Measurements from ENCODE around the gene DPH2.

DPH2 gene

DNA sequence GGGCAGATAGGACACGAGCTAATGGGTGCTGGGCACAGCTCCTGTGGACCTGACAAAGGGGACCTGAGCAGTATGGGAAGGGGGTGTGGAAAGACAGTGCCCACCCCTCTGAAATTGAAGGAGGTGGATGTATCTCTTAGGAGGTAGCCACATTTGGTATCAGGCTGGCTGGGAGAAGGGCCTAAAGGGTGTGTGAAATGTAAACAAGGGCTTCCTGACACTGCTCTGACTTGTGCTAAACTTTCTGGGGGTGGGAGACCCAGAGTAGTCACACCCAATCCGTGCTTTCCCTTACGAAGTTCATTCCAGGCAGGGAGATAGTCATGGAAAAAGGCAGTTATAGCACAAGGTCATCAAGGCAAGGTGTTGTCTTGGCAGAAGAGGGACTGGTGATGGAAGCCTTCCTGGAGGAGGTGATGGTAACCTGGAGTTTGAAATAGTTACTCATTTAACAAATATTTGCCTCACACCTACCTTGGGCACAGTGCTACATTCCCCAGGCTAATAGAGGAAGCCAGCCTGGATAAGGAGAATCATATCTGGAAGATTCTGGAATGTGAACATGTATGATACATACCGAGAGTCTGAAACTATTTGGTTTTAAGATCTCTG, 16.3 kb downstream of the DPH2 start:
- DNase-seq = no peak

DNA sequence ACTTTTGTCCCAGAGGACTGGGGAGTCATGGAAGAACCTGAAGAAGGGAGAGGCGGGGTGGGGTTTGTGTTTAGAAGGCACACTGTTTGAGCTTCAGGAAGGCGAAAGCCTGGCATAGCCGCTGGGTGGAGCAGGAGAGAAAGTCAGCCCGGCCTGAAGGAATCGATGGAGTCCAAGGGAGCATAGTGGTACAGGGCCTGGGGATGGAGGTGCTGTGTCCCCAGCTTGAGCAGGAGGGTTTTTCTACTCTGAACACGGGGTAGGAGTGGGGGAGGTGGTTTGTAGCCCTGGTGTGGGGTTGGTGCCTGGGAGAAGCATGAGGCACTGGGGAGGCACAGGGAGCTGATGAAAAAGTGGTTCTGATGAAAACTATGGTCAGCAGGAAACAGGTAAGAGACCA, 16.9 kb downstream of the DPH2 start:
- no peak for DNase-seq

DNA sequence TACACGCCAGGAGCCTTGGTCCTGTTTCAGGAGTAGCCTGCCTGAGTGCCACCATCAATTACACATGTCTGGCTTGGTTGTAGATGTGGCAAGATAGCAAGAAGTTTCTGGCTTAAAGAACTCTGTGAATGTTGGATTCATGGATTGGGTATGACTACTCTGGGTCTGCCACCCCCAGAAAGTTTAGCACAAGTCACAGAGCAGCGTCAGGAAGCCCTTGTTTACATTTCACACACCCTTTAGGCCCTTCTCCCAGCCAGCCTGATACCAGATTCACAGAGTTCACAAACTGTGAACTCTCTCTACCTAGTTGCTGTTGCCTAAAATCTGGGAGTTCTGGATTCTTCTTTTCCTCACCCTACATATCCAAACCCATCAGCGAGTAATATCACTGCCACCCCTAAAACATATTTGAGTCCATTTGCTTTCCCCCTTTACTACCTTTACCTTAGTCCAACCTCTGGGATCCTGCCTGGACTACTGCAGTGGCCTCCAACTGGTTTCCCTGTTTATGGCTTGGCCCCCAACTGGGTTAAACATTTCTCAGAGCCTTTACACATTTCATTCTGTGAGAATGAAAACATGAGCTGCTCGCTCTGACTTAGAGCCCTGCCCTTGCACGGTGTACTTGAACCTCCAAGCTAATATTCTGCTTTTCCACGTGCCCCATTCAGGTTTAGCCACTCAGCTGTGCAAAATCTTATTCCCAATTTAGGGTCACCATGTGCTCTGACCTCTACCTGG, 17.5 kb downstream of the DPH2 start:
- no peak for DNase-seq

DNA sequence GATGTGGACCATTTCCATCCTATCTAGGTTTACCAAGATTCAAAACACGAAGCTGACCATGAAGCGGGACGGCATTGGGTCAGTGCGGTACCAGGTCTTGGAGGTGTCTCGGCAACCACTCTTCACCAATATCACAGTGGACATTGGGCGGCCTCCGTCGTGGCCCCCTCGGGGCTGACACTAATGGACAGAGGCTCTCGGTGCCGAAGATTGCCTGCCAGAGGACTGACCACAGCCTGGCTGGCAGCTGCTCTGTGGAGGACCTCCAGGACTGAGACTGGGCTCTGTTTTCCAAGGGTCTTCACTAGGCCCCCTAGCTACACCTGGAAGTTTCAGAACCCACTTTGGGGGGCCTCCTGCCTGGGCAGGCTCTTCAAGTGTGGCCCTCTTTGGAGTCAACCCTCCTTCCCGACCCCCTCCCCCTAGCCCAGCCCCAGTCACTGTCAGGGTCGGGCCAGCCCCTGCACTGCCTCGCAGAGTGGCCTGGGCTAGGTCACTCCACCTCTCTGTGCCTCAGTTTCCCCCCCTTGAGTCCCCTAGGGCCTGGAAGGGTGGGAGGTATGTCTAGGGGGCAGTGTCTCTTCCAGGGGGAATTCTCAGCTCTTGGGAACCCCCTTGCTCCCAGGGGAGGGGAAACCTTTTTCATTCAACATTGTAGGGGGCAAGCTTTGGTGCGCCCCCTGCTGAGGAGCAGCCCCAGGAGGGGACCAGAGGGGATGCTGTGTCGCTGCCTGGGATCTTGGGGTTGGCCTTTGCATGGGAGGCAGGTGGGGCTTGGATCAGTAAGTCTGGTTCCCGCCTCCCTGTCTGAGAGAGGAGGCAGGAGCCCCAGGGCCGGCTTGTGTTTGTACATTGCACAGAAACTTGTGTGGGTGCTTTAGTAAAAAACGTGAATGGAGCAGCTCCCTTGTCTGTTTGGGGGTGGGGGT, 20.7 kb downstream of the DPH2 start:
- DNase-seq = no peak

DNA sequence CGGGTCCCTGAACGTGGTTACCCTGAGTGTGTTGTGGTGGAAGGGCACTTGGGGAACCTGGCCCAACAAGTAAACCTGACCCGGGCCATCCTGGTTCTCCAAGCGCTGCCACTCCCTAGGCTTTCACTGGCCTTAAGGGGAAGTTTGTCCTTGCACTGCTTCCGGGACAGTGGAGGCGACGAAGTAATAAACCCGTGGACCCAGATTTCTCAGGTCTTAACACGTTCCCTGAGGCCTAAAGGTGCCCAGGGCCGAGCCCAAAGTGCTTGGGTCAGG, 21.3 kb downstream of the DPH2 start:
- no peak for DNase-seq

DNA sequence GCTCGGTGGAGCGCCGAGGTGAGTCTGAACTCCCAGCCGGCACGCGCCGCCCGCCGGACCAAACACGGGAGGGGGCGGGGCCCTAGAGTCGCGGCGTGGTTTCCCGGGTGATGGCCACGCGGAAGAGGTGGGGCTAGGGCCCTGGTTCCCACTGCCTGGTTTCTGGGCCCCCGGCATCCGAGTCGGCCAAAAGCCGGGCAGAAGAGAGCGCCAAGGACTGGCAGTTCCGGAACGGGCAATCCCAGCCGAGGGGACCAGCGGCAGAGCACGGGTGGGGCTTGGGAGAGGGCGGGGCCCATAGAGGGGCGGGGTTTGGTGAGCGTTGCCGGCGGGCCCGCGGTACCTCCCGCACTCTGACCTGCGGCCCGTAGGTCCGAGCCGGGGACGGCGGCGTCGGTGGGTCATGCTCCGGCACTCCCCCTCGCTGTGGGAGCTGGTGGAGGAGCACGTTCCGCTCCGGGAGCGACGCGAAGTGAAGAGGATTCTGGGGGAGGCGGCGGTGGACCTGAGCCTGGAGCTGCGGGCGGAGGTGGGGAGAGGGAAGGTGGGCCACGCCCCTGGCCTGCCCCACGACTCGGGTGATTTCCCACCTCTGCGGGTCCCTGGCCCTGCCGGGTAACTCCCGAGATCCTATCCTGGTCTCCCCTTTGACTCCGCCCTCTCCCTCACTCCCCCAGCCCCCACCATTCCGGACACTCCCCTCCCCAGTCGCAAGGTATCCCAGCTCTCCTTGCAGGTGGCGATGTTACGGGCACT, 21.8 kb downstream of the DPH2 start, which contains the start of gene CCDC24:
Gene CCDC24, plus strand, starts transcription at position 124 of the 756 bp plus-strand sequence. Its CDS starts 280 bp downstream, at position 404.
- peak; percentile 63 for DNase-seq

DNA sequence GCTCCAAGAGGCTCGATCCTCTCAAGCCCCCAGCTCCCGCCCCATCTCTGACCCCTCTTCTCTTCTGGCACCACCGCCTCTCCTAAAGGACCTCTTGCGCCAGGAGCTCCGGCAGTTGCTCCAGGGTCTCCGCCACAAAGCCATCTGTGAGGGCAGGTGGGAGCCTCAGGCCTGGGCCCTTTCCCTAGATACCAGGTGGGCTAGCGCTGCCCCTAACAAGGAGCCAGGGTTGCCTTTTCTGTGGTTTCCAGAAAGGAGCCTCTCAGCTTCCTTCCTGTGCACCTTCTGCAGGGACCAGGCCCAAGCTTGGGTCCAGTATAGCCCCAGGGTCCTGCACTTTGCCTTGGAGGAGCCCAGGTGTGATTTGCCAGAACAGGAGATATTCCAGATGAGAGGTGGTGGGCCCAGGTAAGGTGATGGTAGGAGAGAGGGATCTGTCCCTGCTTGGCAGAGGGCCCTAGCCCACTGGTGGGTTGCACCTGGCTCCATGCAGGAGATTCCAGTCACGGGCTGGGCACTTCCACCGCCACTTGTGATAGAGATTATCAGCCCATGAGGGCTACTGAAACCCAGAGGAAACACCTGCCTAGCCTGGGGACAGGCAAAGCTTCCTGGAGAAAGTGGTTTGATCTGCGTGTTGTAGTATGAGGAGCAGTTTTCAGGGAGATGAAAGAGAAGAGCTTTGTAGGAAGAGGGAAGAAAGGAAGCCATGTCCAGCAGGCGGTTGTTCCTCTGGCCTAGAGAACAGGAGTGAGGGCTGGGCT, 22.6 kb downstream of the DPH2 start:
- DNase-seq = no peak

DNA sequence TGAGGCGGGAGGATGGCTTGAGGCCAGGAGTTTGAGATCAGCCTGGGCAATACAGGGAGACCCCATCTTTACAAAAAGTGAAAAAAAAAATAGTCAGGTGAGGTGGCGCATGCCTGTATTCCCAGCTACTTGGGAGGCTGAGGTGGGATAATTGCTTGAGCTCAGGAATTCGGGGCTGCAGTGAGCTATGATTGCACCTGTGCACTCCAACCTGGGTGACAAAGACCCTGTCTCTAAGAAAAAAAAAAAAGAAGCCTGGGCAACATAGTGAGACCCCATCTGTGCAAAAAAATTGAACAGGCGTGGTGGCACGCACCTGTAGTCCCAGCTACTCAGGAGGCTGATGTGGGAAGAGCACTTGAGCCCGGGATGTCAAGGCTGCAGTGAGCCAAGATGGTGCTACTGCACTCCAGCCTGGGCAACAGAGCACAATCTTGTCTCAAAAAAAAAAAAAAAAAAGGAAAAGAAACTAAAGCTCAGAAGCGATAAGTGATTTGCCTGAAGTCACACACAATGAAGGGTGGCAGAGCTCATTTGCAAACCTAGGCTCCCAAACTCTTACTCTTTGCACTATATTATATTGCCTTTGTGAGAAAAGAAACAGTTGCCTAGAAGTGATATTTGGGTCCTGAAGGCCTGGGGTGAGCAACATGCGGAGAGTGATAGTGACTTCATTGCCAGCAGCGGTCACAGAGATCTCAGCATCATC, 23.6 kb downstream of the DPH2 start:
- DNase-seq = no peak

DNA sequence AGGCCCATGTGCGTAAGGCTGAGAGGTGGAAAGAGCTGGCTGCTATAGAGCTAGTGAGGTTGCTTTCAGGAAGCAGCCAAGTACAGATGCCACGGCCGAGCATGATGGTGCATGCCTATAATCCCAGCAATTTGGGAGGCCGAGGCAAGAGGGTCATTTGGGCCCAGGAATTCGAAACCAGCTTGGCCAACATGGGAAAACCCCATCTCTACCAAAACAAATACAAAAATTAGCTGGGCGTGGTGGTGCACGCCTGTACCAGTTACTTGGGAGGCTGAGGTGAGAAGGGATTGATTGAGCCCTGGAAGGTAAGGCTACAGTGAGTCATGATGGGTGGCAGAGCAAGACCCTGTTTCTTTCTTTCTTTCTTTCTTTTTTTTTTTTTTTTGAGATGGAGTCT, 24.3 kb downstream of the DPH2 start:
- no peak for DNase-seq

DNA sequence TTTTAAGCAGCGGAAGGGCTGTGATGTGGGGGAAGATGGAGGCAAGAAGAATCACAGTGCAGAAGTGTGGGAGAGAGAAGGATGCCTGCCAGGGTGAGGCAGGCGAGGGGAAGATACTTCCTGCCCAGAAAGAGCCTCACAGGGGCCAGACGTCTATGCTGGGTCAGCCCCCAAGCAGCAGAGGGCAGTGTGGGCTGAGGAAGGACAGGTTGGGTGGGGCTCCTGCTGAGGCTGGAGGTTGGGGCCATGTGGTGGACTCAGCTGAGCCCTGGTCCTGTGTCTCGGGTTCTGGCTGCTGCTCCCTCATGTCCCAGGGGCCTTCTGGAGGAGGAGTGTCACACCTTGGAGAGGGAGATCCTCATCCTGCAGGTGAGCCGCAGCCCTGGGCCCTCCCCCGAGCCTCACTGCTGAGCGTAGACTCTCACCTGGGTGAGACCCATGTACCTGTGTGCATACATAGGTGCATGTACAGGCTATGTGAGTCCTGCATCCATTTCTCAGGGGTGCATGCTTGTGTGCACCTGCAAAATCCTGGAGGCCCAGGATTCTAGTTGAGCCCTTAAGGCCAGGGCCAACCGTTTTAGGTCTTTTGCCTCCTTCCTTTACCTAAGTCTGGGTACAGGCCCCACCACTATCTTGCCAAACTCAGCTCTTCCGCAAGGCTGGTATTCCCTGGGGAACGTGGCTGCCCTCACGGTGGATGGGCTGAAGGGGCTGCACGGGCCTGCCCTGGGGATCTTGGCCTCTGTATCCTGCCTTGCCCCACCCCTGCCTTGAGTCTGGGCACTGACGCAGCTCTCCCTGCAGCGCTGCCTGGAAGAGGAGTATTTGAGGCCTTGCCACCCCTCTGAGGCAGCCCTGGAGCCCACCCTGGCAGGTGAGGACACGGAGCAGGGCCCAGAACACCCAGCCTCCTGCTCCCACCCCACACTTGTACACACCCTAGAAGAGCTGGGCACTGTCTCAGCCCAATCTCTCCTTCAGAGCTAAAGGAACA, 25.3 kb downstream of the DPH2 start:
- DNase-seq = no peak

DNA sequence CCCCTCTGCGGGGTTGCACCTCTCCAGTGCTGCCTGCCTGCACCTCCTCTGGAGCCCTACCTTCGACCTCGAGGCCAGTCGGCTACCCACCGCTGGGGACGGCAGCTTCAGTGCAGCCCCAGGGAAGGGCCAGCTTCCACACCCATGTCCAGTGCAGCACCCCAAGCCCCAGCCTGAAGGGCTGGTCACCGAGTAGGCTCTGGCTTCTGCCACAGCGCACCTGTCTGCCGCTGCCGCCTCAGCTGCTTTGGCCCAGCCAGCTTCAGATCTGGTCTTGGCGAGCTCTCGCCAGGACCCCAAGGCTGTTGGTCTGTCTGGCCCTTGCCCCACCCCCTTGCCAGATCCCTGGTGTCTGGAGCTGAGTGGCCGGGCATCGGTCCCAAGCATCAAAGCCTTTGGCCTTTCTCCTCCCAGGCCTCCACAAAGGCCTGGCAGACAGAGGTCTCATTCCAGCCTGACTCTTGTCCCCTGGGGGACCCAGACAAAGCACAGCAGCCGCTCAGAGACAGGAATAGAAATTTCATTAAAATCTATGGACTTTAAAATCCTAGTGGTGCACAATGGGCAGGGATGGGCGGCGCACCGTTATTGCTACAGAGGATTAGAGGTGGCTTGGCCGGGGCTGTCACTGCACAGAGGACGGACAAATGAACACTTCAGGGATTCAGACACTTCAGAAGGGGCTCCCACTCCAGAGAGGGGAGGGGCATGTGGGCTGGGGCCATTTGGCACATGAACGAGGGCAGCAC, 26.3 kb downstream of the DPH2 start:
- DNase-seq = no peak

DNA sequence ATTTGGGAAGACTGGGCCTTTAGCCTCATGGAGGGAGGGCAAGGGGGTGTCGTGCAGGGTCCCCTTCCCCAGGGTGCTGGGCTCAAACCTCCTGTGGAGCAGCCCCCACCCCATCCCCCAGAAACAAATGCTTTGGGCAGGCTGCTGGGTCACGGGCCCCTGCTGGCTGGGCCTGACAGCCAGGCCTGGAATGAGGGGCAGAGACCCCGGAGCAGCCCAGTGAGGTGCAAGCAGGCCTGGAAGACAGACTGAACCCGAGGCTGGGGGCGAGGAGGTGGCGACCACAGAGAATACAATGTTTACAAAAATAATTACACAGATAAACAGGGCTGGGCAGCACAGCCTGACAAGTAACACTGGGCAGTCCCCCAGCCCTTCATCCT, 26.9 kb downstream of the DPH2 start:
- no peak for DNase-seq

DNA sequence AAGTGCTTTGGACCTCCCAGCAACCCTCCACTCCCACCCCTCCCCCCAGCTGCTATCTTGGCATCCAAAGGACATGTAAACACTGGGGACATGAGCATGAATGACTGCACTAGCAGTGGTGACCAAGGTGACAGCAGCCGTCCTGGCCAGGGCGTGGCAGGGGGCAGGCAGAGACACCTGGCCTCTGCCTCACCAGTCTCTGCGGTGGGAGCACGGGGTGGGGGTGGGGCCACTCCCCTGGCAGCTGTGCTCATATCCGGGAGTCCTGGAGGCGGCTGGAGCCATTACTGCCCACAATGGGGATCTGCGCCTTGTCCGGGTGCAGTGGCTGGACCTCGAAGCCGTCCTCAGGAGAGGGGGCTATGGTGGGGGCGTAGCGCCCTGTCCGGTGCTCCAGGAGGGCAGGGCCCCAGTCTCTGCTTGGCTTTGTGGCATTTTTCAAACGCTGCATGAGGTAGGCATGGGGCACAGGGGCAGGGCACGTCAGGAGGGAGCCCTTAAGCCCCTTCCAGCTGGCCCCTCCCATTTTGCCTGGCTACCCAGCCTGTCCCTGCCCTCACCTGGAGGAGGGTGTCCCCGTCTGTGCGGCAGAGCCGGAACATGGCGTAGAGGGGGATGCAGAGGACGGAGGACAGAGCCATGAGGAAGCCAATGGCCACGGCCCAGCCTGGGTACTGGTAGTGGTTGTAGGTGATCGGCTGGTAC, 27.6 kb downstream of the DPH2 start:
- DNase-seq = no peak

DNA sequence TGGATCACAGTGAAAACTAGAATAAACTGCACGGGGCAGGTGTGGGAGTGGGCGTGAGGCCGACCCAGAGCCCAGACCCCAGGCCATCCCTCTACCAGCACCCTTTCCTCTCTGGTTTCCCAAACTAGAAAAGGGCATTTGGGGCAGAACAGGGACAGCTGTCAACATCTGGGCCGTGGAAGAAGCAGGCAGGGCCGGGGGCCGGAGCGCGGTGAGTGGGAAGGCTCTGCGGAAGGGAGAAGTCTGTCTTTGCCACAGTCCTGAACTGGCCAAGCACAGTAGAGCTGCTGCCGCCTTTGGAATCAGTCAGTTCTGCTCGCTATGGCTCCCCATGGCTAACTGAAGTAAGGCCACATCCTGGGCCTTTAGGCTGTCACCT, 28.2 kb downstream of the DPH2 start:
- DNase-seq = no peak

DNA sequence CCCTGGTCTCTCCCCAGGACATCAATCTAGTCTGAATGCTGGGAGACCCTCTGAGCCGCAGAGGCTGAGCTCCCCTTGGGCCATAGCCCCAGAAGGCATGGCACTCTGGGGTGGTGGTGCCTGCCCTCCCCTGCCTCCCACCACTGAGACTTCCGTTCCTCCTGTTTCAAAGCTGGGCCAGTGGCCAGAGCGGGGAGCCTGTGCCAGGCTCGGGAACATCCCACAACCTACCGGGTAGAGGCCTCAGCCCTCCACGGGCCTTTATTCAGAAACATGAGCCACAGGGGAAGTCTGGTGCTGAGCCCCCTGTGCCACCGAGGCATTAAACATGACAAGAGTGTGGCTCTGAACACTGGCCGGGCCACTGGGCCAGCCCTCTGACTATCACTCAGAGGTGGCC, 29.6 kb downstream of the DPH2 start:
- no peak for DNase-seq

DNA sequence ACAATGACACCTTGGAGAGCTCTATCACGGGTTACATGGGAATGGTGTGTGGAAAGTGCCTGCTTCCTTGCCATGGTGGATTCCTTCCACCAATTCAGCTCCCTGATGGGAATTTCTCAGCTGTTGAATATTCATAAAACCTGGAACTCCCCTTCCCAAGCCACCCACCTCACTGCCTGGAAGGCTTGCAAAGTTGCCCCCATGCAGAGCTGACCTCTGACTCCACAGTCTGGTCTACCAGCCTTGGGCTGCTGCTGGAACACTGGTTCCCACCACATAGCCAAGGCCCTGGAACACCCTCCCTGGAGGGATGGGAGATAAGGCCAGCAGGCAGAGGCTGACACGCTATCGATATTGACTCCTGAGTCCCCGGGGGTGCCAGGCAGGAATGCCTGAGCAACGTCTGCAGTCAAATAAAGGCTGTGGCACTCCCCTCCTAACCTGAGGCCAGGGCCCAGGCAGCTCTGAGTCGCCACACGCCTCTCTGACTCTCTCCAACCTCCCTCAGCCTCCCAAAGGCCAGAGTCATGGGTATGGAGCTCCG, 30.4 kb downstream of the DPH2 start:
- DNase-seq = no peak

DNA sequence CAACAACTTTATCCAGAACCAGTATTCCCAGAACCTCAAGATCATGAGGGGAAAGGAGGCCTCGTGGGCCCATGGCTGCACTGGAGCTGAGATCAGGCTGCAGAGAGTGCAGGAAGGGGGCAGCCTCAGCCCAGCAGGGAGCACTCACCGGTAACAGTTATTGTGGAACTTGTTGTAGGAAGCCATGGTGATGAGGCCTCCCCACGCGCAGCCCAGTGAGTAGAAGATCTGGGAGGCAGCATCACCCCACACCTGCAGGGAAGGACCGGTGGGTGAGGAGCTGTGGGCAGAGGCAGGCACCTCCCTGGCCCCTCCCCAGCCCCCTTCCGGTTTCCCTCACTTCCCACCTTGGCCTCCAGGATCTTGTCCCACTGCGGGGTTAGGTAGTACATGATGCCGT, 32.4 kb downstream of the DPH2 start:
- no peak for DNase-seq

DNA sequence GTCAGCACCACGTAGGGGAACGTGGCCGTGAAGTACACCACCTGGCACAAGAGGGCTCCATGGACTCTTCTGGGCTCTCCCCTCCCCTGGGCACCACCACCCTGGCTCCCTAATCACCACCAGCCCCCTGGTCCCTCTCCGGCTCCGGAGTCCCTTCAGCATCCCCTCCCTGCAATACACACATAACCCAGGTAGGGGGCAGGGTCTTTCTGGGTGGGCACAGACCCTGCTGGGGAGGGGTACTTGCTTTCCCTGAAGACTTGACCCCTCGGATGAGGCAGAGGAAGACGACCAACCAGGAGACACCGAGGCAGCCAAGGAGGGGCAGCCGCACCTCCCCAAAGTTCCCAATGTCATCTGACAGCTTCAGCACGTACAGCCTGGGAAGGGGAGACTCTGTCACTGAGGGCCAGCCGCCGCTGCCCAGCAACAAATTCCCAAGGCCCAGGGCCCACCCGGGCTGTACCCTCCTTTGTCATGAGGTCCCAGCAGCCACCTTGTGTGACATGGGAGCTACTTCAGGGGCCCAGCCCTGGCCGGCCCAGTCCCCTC, 32.9 kb downstream of the DPH2 start:
- DNase-seq = no peak

Data from effector CD8-positive, alpha-beta T cell (primary cell).